Ishikawa (cell line): Measurements from ENCODE around the gene C14orf93.

Experiments used
- CEBPB ChIP-seq: IDR thresholded peaks from 2 replicates; pipeline ENCODE4 v1.6.1; 2012
- CREB1 ChIP-seq: IDR thresholded peaks from 2 replicates; pipeline ENCODE4 v1.6.1; 2012; ENCODE audit warnings: low read depth
- EGR1 ChIP-seq: IDR thresholded peaks from 2 replicates; pipeline ENCODE4 v1.6.1; 2012
- EP300 ChIP-seq: IDR thresholded peaks from 2 replicates; pipeline ENCODE4 v1.6.1; 2012; ENCODE audit warnings: borderline replicate concordance
- FOXM1 ChIP-seq: IDR thresholded peaks from 2 replicates; pipeline ENCODE4 v1.6.1; 2012; ENCODE audit warnings: low read depth, borderline replicate concordance
- MAX ChIP-seq: IDR thresholded peaks from 2 replicates; pipeline ENCODE4 v1.6.1; 2012
- NFIC ChIP-seq: IDR thresholded peaks from 2 replicates; pipeline ENCODE4 v1.6.1; 2012
- RAD21 ChIP-seq: IDR thresholded peaks from 2 replicates; pipeline ENCODE4 v1.6.1; 2012; ENCODE audit warnings: low read depth
- REST ChIP-seq: IDR thresholded peaks from 2 replicates; pipeline ENCODE4 v1.6.1; 2012; ENCODE audit warnings: low read depth, mild to moderate bottlenecking
- TAF1 ChIP-seq: IDR thresholded peaks from 2 replicates; pipeline ENCODE4 v1.6.1; 2012; ENCODE audit warnings: low read depth, mild to moderate bottlenecking
- USF1 ChIP-seq: IDR thresholded peaks from 2 replicates; pipeline ENCODE4 v1.6.1; 2012
- YY1 ChIP-seq: IDR thresholded peaks from 2 replicates; pipeline ENCODE4 v1.6.1; 2012; ENCODE audit warnings: low read depth
- ZBTB7A ChIP-seq: IDR thresholded peaks from 2 replicates; pipeline ENCODE4 v1.6.1; 2012; ENCODE audit warnings: low read depth

- TF ChIP-seq CEBPB (no peak), FOXM1 (no peak), CREB1 (no peak), MAX (no peak), REST (no peak), EGR1 (no peak), YY1 (no peak), TAF1 (no peak), ZBTB7A (no peak), NFIC (no peak), EP300 (no peak), RAD21 (no peak), USF1 (no peak)
These were observed 9.1 kb downstream of the C14orf93 start for GRCh38 chr14:23000860-23001259.
